MM.1S (cell line): ENCODE results near the gene DOCK4.

Source experiments
- EZH2 ChIP-seq: fragments of 300-600 bp; sonication (generic); optimal IDR thresholded peaks from 2 replicates; pipeline ENCODE3; 2017; ENCODE audit warnings: low read depth, mild to moderate bottlenecking, antibody characterized with exemption, low read length, mixed read lengths
- EZH2phosphoT487 ChIP-seq: fragments of 300-600 bp; sonication (generic); IDR thresholded peaks from 2 replicates; pipeline ENCODE4 v1.6.1; 2018; ENCODE audit warnings: antibody characterized with exemption, low read length
- TF ChIP-seq, protein P1 (sequence below): fragments of 300-600 bp; sonication (generic); IDR thresholded peaks from 2 replicates; pipeline ENCODE4 v1.5.1; 2016; ENCODE audit warnings: antibody characterized with exemption, low read length, mixed read lengths

DNA sequence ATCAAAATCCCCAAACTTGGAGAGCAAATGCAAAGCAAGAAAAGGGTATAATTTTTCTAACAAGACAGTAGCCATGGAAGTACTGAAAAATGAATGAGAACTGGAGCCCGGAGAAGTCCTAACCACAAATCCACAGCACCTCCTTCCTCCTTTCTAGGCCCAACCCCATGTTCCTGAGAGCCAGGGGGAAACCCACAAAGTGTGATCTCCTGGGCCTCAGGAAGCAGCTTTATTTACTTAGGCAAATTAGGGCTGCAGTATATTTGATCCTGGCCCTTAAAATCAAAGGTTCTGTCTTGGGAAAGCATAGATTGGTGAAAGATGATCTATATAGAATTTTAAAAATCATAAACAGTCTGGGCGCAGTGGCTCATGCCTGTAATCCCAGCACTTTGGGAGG, 103.0 kb downstream of the DOCK4 start:
- TF ChIP-seq EZH2phosphoT487 (no peak), EZH2 (no peak)
- TF ChIP-seq, protein P1, sequence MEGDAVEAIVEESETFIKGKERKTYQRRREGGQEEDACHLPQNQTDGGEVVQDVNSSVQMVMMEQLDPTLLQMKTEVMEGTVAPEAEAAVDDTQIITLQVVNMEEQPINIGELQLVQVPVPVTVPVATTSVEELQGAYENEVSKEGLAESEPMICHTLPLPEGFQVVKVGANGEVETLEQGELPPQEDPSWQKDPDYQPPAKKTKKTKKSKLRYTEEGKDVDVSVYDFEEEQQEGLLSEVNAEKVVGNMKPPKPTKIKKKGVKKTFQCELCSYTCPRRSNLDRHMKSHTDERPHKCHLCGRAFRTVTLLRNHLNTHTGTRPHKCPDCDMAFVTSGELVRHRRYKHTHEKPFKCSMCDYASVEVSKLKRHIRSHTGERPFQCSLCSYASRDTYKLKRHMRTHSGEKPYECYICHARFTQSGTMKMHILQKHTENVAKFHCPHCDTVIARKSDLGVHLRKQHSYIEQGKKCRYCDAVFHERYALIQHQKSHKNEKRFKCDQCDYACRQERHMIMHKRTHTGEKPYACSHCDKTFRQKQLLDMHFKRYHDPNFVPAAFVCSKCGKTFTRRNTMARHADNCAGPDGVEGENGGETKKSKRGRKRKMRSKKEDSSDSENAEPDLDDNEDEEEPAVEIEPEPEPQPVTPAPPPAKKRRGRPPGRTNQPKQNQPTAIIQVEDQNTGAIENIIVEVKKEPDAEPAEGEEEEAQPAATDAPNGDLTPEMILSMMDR = no peak
